Hindlimb muscle (tissue), 1 donor: ENCODE data around the gene CDH20. TPM values are rescaled to one million over a fixed set of nuclear protein-coding genes. Genes with fewer than 3 reads are reported as not detected.

Experiments used
- DNase-seq: peaks from one replicate; pipeline ENCODE4 v3.0.0-alpha.2; 2013
- polyA plus RNA-seq: library from polyadenylated mRNA; unstranded; fragments of 120-200 nt; gene quantifications from one replicate; pipeline ENCODE4 v1.2.1, GENCODE V29; 2013; ENCODE audit not compliant: insufficient read length

Gene CDH20
- polyA plus RNA-seq, 1 donor, result 1.1 TPM

- no peak for DNase-seq
These were observed 246.8 kb downstream of the CDH20 start for GRCh38 chr18:61580046-61580445.

- peak; percentile 76 for DNase-seq
These were observed 248.5 kb downstream of the CDH20 start for GRCh38 chr18:61581578-61582201.

GRCh38 chr18:61582202-61582710 is 249.0 kb downstream of the CDH20 start:
- no peak for DNase-seq

GRCh38 chr18:61583548-61583947 is 250.3 kb downstream of the CDH20 start:
- DNase-seq, result no peak

GRCh38 chr18:61587865-61588264 is 254.6 kb downstream of the CDH20 start:
- DNase-seq, result no peak

- no peak for DNase-seq
These were observed 256.0 kb downstream of the CDH20 start for GRCh38 chr18:61589053-61589723.

GRCh38 chr18:61589724-61590065 is 256.5 kb downstream of the CDH20 start:
- no peak for DNase-seq

GRCh38 chr18:61591253-61591652 is 258.0 kb downstream of the CDH20 start:
- DNase-seq, result no peak

GRCh38 chr18:61595615-61596251 is 262.5 kb downstream of the CDH20 start:
- no peak for DNase-seq

GRCh38 chr18:61596296-61596695 is 263.1 kb downstream of the CDH20 start:
- no peak for DNase-seq

GRCh38 chr18:61597316-61597715 is 264.1 kb downstream of the CDH20 start:
- no peak for DNase-seq

- DNase-seq, result no peak
These were observed 267.2 kb downstream of the CDH20 start for GRCh38 chr18:61600422-61600821.

- no peak for DNase-seq
These were observed 269.6 kb downstream of the CDH20 start for GRCh38 chr18:61602836-61603235.
